Measurements from ENCODE around the gene DNAI4. TPM values are rescaled to one million over a fixed set of nuclear protein-coding genes. Genes with fewer than 3 reads are reported as not detected.

Gene DNAI4
- total and polyA plus RNA-seq, 2 of the 8 experiments (the other 6 are each of a cell fraction or from before 2014, with no cell fraction given), result 0.32 to 2.1 TPM

DNA sequence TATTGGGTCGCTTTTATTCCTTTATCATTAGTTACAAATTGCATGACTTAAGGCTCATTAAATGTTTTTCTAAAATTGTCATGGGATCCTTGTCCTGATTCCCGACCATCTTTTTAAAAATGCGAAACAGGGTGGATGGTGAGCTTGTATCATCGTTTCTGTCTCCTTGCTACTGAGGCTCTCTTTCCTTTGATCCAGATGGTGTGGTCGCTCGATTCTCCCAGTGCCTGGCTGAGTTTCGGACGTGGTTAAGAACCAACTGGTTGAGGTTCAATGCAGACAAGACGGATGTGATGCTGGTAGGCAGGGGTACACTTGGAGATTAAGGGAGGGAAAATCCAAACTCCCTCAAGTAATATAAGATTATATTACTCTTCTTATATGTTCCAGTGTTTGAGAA, 1.3 kb upstream of the DNAI4 start (continued):
- TF ChIP-seq EZH2 (IDR thresholded peaks at IDR 0.05; ENCODE audit: low read depth, low read length, severe bottlenecking), result no peak
- no peak for TF ChIP-seq CHD2 (IDR thresholded peaks at IDR 0.05; ENCODE audit: low read length)
- TF ChIP-seq SAP30 (IDR thresholded peaks at IDR 0.05; ENCODE audit: insufficient read depth, insufficient replicate concordance, low read length), result no peak
- TF ChIP-seq CHD1 (IDR thresholded peaks at IDR 0.05; ENCODE audit: low read depth, low read length), result no peak
- no peak for TF ChIP-seq POLR2A (IDR thresholded peaks at IDR 0.05; ENCODE audit: control extremely low read depth in 1 of 2, low read depth in 2 of 2, low read length in 2 of 2)
- TF ChIP-seq TBP (IDR thresholded peaks at IDR 0.05; ENCODE audit: low read depth, low read length), result no peak
- TF ChIP-seq RFX5 (IDR thresholded peaks at IDR 0.05; ENCODE audit: borderline replicate concordance, low read depth, low read length), result no peak
- no peak for TF ChIP-seq KDM1A (IDR thresholded peaks at IDR 0.05; ENCODE audit: borderline replicate concordance, low read length)
- no peak for TF ChIP-seq GTF2F1 (IDR thresholded peaks at IDR 0.05; ENCODE audit: borderline replicate concordance, low read depth, low read length)
- TF ChIP-seq SP1 (IDR thresholded peaks at IDR 0.05; ENCODE audit: low read depth, low read length), result no peak
- TF ChIP-seq, protein P1, sequence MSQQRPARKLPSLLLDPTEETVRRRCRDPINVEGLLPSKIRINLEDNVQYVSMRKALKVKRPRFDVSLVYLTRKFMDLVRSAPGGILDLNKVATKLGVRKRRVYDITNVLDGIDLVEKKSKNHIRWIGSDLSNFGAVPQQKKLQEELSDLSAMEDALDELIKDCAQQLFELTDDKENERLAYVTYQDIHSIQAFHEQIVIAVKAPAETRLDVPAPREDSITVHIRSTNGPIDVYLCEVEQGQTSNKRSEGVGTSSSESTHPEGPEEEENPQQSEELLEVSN (IDR thresholded peaks at IDR 0.05), result no peak

Measured in H1 (cell line).